Left kidney (tissue), 2 donors: ENCODE results near the gene RANBP10. TPM values are rescaled to one million over a fixed set of nuclear protein-coding genes. Genes with fewer than 3 reads are reported as not detected.

Experiments
- DNase-seq: peaks from one replicate; pipeline ENCODE4 v3.0.0-alpha.2; 2013
- polyA plus RNA-seq: library from polyadenylated mRNA; unstranded; fragments of 120-200 nt; gene quantifications from one replicate; pipeline ENCODE4 v1.2.1, GENCODE V29; 2013; ENCODE audit not compliant: insufficient read length

Gene RANBP10
- polyA plus RNA-seq, 1 donor: 29.3 TPM

DNA sequence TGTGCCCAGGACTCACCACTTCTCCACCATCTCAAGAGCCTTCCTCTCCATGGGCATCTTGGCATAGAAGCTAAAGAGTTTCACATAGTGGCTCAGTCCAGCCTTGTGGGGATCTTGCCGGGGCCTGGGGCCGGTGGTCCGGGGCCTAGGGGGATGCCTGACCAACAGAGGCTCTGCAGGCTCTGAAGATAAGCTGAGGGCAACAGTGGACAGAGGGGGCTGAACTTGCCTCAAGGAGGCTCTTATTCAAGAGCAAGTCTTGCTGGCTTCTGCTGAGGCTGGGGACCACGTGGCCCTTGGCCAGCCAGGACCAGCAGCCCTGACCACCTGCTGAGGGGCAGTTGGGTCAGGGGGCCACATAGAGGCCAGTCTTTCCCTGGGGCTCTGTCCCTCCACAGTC is 22.3 kb upstream of the RANBP10 start:
- no peak for DNase-seq

DNA sequence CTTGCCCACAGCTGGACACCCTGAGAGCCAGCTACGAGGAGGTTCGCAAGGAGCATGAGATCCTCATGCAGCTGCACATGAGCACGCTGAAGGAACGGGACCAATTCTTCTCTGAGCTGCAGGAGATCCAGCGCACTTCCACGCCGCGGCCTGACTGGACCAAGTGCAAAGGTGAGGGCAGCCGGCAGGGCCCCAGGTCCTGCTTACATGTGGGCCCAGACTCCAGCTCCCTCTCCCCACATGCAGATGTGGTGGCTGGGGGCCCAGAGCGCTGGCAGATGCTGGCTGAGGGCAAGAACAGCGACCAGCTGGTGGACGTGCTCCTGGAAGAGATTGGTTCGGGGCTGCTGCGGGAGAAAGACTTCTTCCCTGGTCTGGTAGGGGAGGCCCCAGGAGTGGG is 19.5 kb upstream of the RANBP10 start:
- DNase-seq: no peak

DNA sequence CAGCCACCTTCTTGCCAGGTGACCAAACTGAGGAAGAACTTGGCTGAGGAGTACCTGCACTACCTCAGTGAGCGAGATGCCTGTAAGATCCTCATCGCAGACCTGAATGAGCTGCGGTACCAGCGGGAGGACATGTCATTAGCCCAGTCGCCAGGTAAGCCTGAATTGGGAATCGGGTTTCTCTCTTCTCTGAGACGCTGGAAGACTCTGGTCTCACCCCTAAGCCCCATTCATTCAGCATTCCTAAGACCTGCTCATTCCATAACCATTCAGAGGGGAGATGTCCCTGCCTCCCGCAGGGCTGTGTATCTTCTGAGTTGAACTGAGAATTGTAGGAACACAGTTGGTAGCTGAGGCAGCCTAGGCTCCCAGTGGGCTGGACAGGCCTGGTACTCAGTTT is 18.8 kb upstream of the RANBP10 start:
- no peak for DNase-seq

DNA sequence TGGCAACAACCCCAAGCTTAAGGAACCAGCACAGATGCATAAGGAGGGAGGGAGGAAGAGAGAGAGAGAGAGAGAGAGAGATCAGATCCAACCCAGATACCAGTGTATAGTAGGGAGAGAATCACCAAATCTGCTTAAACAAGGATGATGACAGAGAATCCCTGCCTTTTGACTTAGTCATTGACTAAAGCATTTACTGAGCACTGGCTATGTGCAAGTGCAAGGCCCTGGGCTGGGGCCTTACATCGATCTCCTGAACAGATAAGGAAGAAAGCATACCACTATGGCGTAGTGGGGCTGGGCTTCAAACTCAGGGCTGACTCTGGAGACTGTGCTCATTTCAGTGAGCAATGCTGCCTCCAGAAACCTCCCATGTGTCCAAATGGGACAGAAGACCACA is 16.2 kb upstream of the RANBP10 start:
- DNase-seq: no peak

DNA sequence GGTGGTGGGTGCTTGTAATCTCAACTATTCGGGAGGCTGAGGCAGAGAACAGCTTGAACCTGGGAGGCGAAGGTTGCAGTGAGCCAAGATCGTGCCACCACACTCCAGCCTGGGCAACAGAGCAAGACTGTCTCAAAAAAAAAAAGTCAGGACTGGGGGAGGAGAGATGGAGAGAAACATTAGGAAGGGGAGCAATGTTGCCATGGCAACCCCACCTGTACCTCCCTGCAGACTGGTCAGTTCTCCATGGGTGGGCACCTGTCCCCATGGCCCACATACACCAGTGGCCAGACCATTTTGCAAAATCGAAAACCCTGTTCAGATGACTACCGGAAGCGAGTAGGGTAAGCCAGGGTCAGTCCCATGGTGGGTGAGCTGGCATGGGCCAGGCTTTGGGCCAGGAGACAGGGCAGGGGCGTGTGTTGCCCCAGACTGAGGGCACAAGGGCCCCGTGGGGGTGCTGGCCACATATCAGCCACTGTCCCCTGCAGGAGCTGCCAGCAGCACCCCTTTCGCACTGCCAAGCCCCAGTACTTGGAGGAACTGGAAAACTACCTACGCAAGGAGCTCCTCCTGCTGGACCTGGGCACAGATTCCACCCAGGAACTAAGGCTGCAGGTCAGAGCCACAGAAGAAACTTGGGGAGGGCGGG is 14.4 kb upstream of the RANBP10 start:
- no peak for DNase-seq

DNA sequence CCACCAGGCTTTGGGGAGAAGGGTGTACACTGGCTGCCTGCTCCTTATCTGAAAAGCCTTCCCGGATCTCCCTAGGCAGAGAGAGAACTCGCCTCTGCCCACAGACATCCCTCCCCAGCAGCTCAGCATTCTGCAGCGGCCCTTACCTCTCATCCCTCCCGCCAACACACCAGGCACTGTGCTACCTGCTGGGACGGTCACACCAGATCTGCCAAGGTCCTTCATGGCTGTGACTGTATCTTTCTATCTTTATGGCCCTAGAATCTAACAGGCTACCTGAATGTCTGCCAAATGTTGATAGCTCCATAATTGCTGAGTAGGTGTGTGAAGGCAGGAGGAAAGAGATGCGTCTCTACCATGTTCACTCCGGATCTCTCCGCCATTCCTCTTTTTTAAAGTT is 8.2 kb upstream of the RANBP10 start:
- no peak for DNase-seq

DNA sequence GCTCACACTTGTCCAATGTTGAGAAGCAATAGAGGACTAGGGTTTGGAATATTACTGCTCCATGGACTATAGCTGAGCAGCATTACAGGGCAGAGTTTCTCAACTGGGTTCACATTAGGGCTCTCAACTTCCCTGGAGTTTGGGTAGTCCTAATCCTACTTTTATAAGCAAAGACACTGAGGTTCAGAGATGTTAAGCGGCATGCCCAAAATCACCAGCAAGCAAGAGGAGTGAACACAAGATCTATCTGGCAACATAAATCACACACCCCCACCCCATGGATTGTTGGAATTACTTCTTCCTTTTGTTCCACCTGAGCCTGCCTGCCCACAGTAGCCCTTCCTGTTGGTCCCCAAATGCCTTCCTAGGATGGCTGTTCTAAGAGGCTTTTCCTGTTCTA is 5.5 kb upstream of the RANBP10 start:
- DNase-seq: no peak

DNA sequence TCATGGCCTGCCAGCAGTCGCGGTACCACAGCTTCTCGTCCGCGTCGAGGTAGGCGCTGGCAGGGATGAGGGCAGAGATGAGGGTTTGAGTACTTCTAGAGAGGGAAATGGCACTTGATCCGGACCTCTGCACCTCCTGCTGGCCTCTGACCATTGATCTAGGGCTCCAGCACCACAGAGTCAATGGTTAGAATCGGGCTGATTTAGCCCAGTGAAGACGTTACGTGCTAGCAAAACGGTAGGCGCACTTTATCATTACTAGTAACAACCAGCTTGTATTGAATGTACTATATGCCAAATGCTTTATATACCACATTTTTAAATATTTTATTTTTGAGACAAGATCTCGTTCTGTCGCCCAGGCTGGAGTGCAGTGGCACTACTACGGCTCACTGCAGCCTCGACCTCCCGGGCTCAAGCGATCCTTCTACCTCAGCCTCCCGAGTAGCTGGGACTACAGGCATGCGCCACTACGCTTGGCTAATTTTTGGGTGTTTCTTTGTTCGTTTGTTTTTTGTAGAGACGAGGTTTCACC is 855 bp upstream of the RANBP10 start:
- no peak for DNase-seq

DNA sequence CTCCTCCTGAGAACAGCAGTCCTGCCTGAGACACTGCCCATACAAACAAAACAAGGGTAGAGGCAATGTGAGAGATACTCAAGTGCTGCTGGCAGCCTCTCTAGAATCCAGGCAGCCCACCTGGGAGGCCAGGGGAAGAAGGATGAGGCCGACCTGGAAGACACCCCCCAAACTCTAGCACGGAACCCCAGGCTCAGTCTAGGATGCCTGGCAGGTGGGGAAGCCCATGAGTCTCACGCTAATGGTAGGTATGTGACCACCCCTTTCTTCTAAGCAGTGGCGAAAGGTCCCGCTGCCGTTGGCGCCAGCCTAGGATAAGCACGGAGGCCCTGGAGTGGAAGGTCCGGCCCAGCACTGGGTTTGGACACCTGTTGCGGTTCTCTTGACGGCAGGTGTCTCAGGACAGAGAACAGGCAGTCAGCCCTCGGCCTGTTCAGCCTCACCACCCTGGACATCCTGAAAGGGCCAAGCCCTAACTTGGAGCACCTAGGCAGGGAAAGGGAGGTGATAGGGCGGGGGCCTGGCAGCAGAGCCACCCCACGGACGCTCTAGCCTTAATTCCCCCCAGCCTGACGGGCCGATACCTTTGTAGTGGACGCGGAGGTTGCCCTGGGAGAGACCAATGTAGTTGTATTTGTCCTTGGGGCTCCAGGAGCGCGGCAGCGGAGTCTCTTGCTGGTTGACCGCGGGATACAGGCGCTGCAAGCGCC is 487 bp downstream of the RANBP10 start:
- DNase-seq: peak; percentile 5

DNA sequence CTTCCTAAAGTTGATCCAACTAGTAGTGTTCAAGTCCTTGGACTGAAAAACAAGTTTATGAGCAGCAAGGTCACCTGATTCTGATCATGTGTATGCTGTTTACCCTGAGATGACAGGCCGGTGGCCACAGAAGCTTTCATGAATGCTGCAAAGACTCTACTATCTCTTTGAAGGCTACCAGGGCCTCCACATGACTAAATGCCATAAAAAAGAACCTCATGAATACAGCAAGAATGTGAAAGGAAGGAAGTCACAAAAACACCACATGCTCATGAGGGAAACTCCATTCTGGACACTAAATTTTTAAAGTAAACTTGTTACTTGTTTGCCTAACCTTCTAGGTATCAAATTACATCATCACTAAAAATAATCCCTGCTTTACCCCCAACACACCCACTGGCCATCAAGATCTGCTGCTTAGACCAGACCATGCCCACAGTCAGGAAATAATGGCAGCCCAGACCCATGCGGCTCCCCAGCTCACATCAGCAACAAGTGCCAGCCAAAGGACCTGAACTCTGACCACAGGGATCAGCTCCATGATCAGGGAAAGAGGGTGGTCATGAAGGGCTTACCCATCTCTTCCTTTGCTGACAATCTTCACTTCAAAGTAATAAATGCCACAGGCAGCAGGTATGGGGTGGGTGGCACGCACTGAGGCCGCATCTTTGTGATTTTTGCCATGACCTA is 1.4 kb downstream of the RANBP10 start:
- DNase-seq: no peak

DNA sequence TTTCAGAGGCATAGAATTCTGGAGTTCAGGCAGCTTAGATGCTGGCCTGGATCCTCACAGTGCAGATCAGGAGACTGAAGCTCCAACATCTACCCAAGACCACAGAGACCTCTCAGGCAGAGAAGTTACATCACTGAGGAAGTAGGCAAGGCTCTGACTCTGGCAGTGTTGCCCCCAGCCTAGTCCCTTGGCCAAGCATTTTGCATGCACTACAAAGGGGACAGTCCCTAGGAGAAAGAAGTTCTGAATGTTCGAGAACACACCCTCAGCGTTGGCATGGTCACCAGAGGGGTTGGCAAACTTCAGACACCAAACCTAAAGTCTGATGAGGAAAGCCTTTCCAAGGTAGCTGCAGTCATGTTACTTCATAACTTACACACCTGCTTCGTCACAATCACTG is 2.5 kb downstream of the RANBP10 start:
- DNase-seq: no peak

DNA sequence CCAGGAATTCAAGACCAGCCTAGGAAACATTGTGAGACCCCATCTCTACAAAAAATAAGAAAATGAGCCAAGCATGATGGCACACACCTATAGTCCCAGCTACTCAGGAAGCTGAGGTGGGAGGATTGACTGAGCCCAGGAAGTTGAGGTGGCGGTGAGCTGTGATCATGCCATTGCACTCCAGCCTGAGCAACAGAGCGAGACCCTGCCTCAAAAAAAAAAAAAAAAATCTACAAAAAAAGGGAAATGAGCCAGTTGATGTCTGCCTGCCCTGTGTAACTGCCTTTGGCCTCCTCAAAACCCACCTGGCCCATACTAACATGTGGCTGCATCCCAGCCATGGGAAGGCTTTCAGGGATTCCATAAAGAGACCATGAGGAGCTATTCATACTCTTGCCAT is 4.5 kb downstream of the RANBP10 start:
- no peak for DNase-seq

DNA sequence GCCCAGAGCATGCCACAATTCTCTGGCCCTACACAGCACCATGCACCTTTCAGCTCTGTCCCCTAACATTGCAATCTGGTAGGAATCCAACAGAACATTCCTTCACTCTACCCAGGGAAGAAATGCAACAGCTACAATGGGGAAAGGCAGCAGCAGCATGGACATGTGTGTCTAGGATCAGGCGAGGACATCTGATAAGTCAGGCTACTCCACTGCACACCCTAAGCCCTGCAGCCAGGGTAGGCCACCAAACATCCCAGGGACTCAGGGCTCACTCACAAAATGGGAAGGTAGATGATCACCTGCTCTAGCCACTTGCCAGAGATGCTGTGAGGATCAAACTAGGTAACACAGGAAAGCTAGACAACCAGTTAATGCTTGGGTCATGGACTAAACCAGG is 5.1 kb downstream of the RANBP10 start:
- no peak for DNase-seq

DNA sequence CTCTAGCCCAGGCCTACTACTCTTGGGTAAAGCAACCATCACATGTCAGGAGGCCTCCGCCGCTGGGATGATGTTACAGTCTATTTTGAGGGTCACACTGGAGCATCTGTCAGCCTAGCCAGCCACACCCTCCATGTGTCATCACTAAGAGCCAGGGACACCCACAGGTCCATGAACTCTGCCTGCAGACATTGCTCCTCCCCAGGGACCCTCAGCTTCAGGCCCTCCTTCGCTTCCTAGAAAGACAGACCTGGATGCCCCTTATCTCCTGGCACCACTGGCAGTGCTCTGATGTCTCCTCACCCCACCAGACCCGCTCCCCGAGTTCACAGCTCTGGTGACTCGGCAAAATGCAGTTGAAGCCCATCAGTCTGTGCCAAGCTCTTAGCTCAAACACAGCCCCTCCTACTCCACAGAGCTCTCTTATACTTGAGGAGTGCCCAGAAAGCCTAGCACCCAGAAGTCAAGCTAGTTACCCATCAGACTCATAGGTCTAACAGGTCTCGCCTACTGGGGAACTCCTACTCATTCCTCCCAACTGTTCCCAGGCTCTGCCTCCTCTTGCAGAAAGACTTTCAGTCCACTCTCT is 5.9 kb downstream of the RANBP10 start:
- no peak for DNase-seq

DNA sequence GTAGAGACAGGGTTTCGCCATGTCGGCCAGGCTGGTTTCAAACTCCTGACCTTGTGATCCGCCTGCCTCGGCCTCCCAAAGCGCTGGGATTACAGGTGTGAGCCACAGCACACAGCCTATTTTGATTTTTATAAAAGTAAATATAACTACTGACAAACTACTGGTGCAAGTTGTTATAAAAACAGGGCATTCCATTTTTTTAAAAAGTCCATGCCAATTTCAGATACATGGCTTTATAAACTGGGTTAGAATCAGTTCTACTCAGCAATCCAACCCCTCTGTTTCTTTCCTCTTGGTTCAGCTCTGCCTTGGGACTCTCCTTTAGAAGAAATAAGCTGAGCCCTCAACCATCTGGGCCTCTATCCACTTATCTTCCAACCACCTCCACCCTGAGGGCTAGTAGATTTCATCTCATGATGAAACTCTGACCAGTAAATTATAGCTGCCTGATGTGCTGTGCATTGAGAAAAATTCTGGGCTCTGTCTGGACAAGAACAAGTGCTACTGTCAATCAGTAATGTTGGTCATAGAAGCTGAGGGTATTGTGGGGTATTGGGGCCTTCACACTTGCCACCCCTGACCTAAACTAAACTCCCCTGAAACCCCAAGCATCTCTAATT is 10.2 kb downstream of the RANBP10 start:
- no peak for DNase-seq

DNA sequence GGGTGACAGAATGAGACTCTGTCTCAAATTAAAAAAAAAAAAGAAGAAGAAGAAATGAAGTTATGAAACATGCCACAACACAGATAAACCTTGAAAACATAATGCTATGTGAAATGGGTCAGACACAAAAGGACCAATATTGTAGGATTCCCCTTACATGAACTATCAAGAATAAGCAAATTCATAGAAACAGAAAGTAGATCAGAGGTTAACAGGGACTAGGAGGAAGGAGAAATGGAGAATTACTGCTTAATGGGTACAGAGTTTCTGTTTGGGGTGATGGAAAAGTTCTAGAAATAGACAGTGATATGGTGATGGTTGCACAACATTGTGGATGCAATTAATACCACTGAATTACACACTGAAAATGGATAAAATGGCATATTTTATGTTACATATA is 16.3 kb downstream of the RANBP10 start:
- DNase-seq: no peak

DNA sequence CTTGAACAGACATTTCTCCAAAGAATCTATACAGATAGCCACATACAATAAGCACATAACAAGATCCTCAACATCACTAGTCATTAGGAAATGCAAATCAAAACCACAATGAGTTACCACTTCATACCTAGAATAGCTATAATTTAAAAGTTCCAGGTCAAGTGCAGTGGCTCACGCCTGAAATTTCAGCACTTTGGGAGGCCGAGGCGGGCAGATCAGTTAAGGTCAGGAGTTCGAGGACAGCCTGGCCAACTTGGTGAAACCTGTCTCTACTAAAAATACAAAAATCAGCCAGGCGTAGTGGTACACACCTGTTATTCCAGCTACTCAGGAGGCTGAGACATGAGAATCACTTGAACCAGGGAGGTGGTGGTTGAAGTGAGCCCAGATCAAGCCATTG is 19.9 kb downstream of the RANBP10 start:
- no peak for DNase-seq

DNA sequence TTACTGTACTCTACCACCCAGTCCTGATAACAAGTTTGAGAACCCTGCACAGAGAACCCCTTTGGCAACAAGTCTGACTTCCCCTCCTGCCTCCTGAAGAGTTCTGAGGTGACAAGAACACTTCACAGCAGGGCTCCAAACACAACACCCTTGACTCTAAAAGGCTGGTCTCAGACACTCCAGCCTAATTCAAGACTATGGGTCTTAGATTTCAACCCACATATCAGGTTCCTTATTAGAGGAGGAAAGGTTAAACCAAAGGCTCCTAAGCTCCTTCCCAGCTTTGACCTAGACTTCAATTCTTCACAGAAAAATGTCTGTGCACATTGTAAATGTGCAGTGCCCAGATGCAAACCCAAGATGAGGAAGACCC is 23.0 kb downstream of the RANBP10 start:
- no peak for DNase-seq

DNA sequence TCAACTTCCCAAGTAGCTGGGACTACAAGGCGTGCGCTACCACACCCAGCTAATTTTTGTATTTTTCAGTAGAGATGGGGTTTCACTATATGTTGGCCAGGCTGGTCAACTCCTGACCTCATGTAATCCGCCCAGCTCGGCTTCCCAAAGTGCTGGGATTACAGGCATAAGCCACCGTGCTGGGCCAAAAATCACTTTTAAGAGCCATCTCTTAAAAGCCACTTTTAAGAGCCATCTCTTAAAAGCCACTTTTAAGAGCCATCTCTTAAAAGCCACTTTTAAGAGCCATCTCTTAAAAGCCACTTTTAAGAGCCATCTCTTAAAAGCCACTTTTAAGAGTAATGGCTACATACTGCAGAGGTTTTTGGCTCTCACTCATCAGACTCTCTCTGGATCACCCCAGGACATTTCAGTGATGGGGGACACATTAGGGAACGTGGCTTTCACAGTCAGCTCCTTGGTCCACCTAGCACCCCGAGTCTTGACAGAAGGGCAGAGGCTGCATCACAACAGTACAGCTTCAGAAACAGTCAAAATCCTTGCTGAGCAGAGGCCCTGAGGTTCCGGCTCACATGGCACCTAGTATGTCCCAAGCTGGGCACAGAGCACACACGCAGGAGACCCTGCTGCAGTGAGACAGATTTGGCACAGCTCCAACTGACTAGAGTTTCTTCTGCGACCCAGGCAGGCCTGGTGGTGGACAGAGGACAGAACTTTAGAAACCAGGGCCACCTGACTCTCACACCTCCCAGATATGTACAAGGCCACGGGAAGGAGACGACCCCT is 23.6 kb downstream of the RANBP10 start:
- no peak for DNase-seq

DNA sequence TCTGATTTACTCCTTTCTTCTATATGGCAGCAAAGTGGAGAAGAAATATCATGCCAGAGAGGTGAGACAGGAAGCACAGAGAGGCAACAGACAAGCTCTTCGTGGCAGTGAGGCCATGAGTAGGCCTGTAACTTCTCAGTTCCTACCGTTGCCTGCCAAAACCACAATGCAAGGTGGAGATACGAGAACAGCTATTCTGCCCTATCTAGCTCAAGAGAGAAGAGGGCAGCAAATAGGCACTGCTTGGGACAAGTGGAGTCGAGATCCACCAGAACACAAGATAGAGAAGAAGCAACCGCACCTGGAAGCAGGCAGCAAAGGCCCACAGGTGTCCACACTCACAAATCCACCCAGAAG is 24.8 kb downstream of the RANBP10 start:
- no peak for DNase-seq

DNA sequence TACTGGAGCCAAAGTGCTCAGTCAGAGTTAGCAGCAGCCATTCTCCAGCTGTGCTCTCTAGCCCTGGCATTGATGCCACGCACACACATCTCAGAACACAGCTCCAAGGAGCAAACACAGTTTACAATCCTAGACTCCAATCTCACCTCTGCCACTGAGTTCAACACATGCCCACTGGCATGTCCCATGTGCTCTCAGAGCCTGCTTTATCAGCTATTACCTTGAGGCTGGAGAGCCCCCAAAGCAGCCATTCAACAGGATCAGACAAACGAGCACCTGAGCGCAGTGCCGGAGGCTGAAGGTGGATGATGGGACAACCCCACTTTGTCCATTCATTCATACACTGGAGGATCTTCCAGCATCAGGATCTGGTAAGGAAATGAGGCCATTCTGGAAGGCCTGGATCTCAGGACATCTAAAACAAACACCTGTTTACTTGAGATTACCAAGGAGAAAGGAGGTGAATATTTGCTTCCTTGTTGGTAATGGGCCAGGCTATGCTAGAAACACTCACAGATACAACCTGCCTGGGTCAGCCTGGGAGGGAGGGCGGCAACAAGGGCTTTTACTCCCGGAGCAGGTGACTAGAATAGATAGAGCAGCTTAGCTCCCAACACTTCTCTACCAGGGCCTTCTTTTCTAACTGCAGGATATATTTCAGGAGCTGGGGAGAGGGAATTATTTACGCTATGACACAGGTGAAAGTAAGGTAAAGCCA is 25.4 kb downstream of the RANBP10 start:
- DNase-seq: no peak
